ENCODE results near the gene PCSK4.
A peak's percentile ranks its signal among the peaks of the same experiment; 100 is the strongest.

The PCSK4 gene

GRCh38 chr19:1482361-1483130 is 7.6 kb downstream of the PCSK4 start (continued):
- TF ChIP-seq ZXDB (tag by site-specific recombination; IDR thresholded peaks at IDR 0.05) (0 out of 2 replicates have a peak, but pooled peaks have one; percentile 22), ZNF488 (tag by site-specific recombination; IDR thresholded peaks at IDR 0.05) (no peak), KLF17 (tag by site-specific recombination; IDR thresholded peaks at IDR 0.05) (no peak), ZNF658 (tag by site-specific recombination; IDR thresholded peaks at IDR 0.05) (no peak), PATZ1 (tag by site-specific recombination; IDR thresholded peaks at IDR 0.05) (0 out of 2 replicates have a peak, but pooled peaks have one; percentile 15), ZNF777 (tag by site-specific recombination; IDR thresholded peaks at IDR 0.05; ENCODE audit: borderline replicate concordance) (no peak), ZNF366 (tag by site-specific recombination; conservative IDR thresholded peaks at IDR 0.05) (no peak), PRDM4 (tag by site-specific recombination; IDR thresholded peaks at IDR 0.05) (no peak), ZSCAN30 (tag by site-specific recombination; IDR thresholded peaks at IDR 0.05) (0 out of 2 replicates have a peak, but pooled peaks have one; percentile 38), KLF16 (tag by site-specific recombination; IDR thresholded peaks at IDR 0.05) (0 out of 2 replicates have a peak, but pooled peaks have one; percentile 40), ZNF221 (tag by site-specific recombination; IDR thresholded peaks at IDR 0.05; ENCODE audit: borderline replicate concordance) (no peak), KLF9 (tag by site-specific recombination; IDR thresholded peaks at IDR 0.05; ENCODE audit: low read depth) (peak; percentile 54), ZNF621 (tag by site-specific recombination; IDR thresholded peaks at IDR 0.05) (no peak), ZNF423 (tag by site-specific recombination; IDR thresholded peaks at IDR 0.05) (no peak)

- POLR2A ChIA-PET: no interaction called here
- CTCF ChIA-PET: no interaction called here
These were observed 8.2 kb downstream of the PCSK4 start for GRCh38 chr19:1481893-1482360.

More at GRCh38 chr19:1481893-1482360, 8.2 kb downstream of the PCSK4 start:
- Histone ChIP-seq H3K27ac (ENCODE audit: extremely low read depth, low read depth, low read length) (no peak overlapping the region), H3K4me3 (ENCODE audit: low read depth, low read length) (no peak overlapping the region), H3K36me3 (ENCODE audit: control insufficient read depth in 2 of 2, insufficient read depth in 1 of 2, low read length in 2 of 2) (peaks cover 2 to 5% of the 10 kb centered on the region in 2 experiments; a peak in 2 of 3 replicates), H3K9me3 (ENCODE audit: control insufficient read depth, insufficient read depth, low read depth, low read length) (no peaks in the 10 kb centered on the region), H3K4me1 (ENCODE audit: control insufficient read depth, insufficient read depth, low read length) (no peaks in the 10 kb centered on the region)
- peak; percentile 22; the same call in 1 of the 2 replicates for TF ChIP-seq EGR2 (tag by site-specific recombination; IDR thresholded peaks at IDR 0.05; ENCODE audit: low read depth)
- TF ChIP-seq ZSCAN16 (tag by site-specific recombination; IDR thresholded peaks at IDR 0.05): no peak
- TF ChIP-seq ZNF596 (tag by site-specific recombination; IDR thresholded peaks at IDR 0.05): no peak
- TF ChIP-seq ZNF266 (tag by site-specific recombination; IDR thresholded peaks at IDR 0.05; ENCODE audit: low read depth): no peak
- TF ChIP-seq ZSCAN18 (tag by site-specific recombination; IDR thresholded peaks at IDR 0.05): no peak
- TF ChIP-seq AEBP2 (tag by site-specific recombination; IDR thresholded peaks at IDR 0.05; ENCODE audit: borderline replicate concordance): no peak
- TF ChIP-seq ZFHX2 (tag by site-specific recombination; conservative IDR thresholded peaks at IDR 0.05): peak; percentile 69
- TF ChIP-seq OSR2 (tag by site-specific recombination; IDR thresholded peaks at IDR 0.05): no peak
- TF ChIP-seq YY1 (tag by site-specific recombination; IDR thresholded peaks at IDR 0.05): no peak

Data from HEK293 (cell line).